ENCODE data around the gene APMAP.

Gene APMAP

GRCh38 chr20:24990810-24991252 lies 1.7 kb downstream of the APMAP start:
- Histone ChIP-seq H3K4me1 (ENCODE audit: low read length) (peaks cover 36% of the 10 kb centered on the region), H3K9me3 (ENCODE audit: insufficient read depth, low read length) (no peaks in the 10 kb centered on the region), H3K27ac (ENCODE audit: low read length) (no peak overlapping the region), H2AFZ (ENCODE audit: low read depth, low read length) (no peak overlapping the region), H3K9ac (ENCODE audit: low read length) (no peak overlapping the region), H3K36me3 (replicated peaks; ENCODE audit: low read depth, low read length) (peaks cover 9% of the 10 kb centered on the region), H3K4me2 (ENCODE audit: low read length) (peak overlapping the region; percentile 87), H3K79me2 (ENCODE audit: low read length) (peaks cover 67% of the 10 kb centered on the region), H3K27me3 (ENCODE audit: low read depth, low read length) (no peaks in the 10 kb centered on the region), H3K4me3 (ENCODE audit: low read length) (peak overlapping the region; percentile 96; the same call in 1 of the 2 replicates), H4K20me1 (ENCODE audit: insufficient read depth, low read length) (no peaks in the 10 kb centered on the region)
- no peak for TF ChIP-seq CTCF (IDR thresholded peaks at IDR 0.05; ENCODE audit: low read depth, low read length)
- no peak for TF ChIP-seq EZH2phosphoT487 (IDR thresholded peaks at IDR 0.05; ENCODE audit: low read depth)

GRCh38 chr20:24989162-24989561 lies 3.4 kb downstream of the APMAP start:
- Histone ChIP-seq H3K27ac (ENCODE audit: low read length) (no peak overlapping the region), H3K36me3 (replicated peaks; ENCODE audit: low read depth, low read length) (peaks cover 9% of the 10 kb centered on the region), H3K9ac (ENCODE audit: low read length) (no peak overlapping the region), H3K79me2 (ENCODE audit: low read length) (peaks cover 83% of the 10 kb centered on the region), H3K4me2 (ENCODE audit: low read length) (no peak overlapping the region), H3K4me3 (ENCODE audit: low read length) (no peak overlapping the region), H2AFZ (ENCODE audit: low read depth, low read length) (no peak overlapping the region), H3K27me3 (ENCODE audit: low read depth, low read length) (no peaks in the 10 kb centered on the region), H4K20me1 (ENCODE audit: insufficient read depth, low read length) (0 out of 2 replicates have a peak, but pooled peaks cover 6% of the 10 kb centered on the region), H3K4me1 (ENCODE audit: low read length) (peaks cover 25% of the 10 kb centered on the region), H3K9me3 (ENCODE audit: insufficient read depth, low read length) (no peaks in the 10 kb centered on the region)
- TF ChIP-seq EZH2phosphoT487 (IDR thresholded peaks at IDR 0.05; ENCODE audit: low read depth) (no peak), CTCF (IDR thresholded peaks at IDR 0.05; ENCODE audit: low read depth, low read length) (no peak)

- no peak overlapping the region for H3K9ac ChIP-seq (ENCODE audit: low read length)
- TF ChIP-seq CTCF (IDR thresholded peaks at IDR 0.05; ENCODE audit: low read depth, low read length), result no peak
- no peak for TF ChIP-seq EZH2phosphoT487 (IDR thresholded peaks at IDR 0.05; ENCODE audit: low read depth)
- peaks cover 16% of the 10 kb centered on the region for H3K4me1 ChIP-seq (ENCODE audit: low read length)
- H3K4me2 ChIP-seq (ENCODE audit: low read length), result no peak overlapping the region
- H3K36me3 ChIP-seq (replicated peaks; ENCODE audit: low read depth, low read length), result peaks cover 14% of the 10 kb centered on the region
- H3K79me2 ChIP-seq (ENCODE audit: low read length), result peaks cover 89% of the 10 kb centered on the region
- H4K20me1 ChIP-seq (ENCODE audit: insufficient read depth, low read length), result 0 out of 2 replicates have a peak, but pooled peaks cover 6% of the 10 kb centered on the region
- H3K27ac ChIP-seq (ENCODE audit: low read length), result no peak overlapping the region
- no peak overlapping the region for H2AFZ ChIP-seq (ENCODE audit: low read depth, low read length)
- no peaks in the 10 kb centered on the region for H3K27me3 ChIP-seq (ENCODE audit: low read depth, low read length)
- H3K4me3 ChIP-seq (ENCODE audit: low read length), result no peak overlapping the region
- no peaks in the 10 kb centered on the region for H3K9me3 ChIP-seq (ENCODE audit: insufficient read depth, low read length)
These were observed 4.4 kb downstream of the APMAP start for GRCh38 chr20:24987873-24988835.

- Histone ChIP-seq H2AFZ (ENCODE audit: low read depth, low read length) (no peak overlapping the region), H3K36me3 (replicated peaks; ENCODE audit: low read depth, low read length) (peaks cover 21% of the 10 kb centered on the region), H3K4me1 (ENCODE audit: low read length) (peaks cover 16% of the 10 kb centered on the region), H3K27me3 (ENCODE audit: low read depth, low read length) (no peaks in the 10 kb centered on the region), H3K4me2 (ENCODE audit: low read length) (no peak overlapping the region), H3K27ac (ENCODE audit: low read length) (no peak overlapping the region), H3K79me2 (ENCODE audit: low read length) (peaks cover 89% of the 10 kb centered on the region), H3K4me3 (ENCODE audit: low read length) (no peak overlapping the region), H3K9ac (ENCODE audit: low read length) (no peak overlapping the region), H3K9me3 (ENCODE audit: insufficient read depth, low read length) (no peaks in the 10 kb centered on the region), H4K20me1 (ENCODE audit: insufficient read depth, low read length) (0 out of 2 replicates have a peak, but pooled peaks cover 6% of the 10 kb centered on the region)
- TF ChIP-seq EZH2phosphoT487 (IDR thresholded peaks at IDR 0.05; ENCODE audit: low read depth), result no peak
- TF ChIP-seq CTCF (IDR thresholded peaks at IDR 0.05; ENCODE audit: low read depth, low read length), result no peak
These were observed 5.3 kb downstream of the APMAP start for GRCh38 chr20:24987244-24987643.

Data from OCI-LY3 (cell line).